C4-2B (cell line): ENCODE results near the gene KRT12.

Experiments used
- H3K27ac ChIP-seq: fragments of 450-650 bp; 2 replicates; pipeline ENCODE4 v1.5.1; 2017
- CTCF ChIP-seq: fragments of 450-650 bp; conservative IDR thresholded peaks from 2 replicates; pipeline ENCODE4 v1.5.1; 2017; ENCODE audit warnings: mild to moderate bottlenecking
- ZFX ChIP-seq: fragments of 450-650 bp; IDR thresholded peaks from 2 replicates; pipeline ENCODE4 v1.6.1; 2017

Gene KRT12

GRCh38 chr17:40839194-40839593 is 27.8 kb downstream of the KRT12 start:
- TF ChIP-seq ZFX (no peak), CTCF (no peak)
- H3K27ac ChIP-seq: no peak overlapping the region

GRCh38 chr17:40836020-40836419 is 31.0 kb downstream of the KRT12 start:
- H3K27ac ChIP-seq: no peak overlapping the region
- TF ChIP-seq ZFX (no peak), CTCF (no peak)

GRCh38 chr17:40833882-40834281 is 33.1 kb downstream of the KRT12 start:
- TF ChIP-seq ZFX (no peak), CTCF (no peak)
- H3K27ac ChIP-seq: no peak overlapping the region

- H3K27ac ChIP-seq: no peak overlapping the region
- TF ChIP-seq ZFX (no peak), CTCF (no peak)
Observed at GRCh38 chr17:40832840-40833239, 34.2 kb downstream of the KRT12 start.

GRCh38 chr17:40830085-40830776 is 36.8 kb downstream of the KRT12 start:
- H3K27ac ChIP-seq: no peak overlapping the region
- TF ChIP-seq ZFX (no peak), CTCF (no peak)

- TF ChIP-seq ZFX (no peak), CTCF (no peak)
- no peak overlapping the region for H3K27ac ChIP-seq
Observed at GRCh38 chr17:40828454-40829044, 38.5 kb downstream of the KRT12 start.

- no peak overlapping the region for H3K27ac ChIP-seq
- TF ChIP-seq CTCF (no peak), ZFX (no peak)
Observed at GRCh38 chr17:40827746-40828453, 39.1 kb downstream of the KRT12 start.
